ENCODE data around the gene SCMH1. TPM values are rescaled to one million over a fixed set of nuclear protein-coding genes. Genes with fewer than 3 reads are reported as not detected.
"Not testable (repeated sequence)": the region's sequence is repeated elsewhere in the genome, so short reads cannot be mapped to it uniquely, and the experiment has no call there.

Gene SCMH1
- total RNA-seq, 1 donor from 2014 or later = 51.3 TPM

- Mint-ChIP-seq H3K9me3 (ENCODE audit: unreplicated experiment) (no peaks in the 10 kb centered on the region), H3K27ac (ENCODE audit: unreplicated experiment) (no peak overlapping the region), H3K4me3 (ENCODE audit: unreplicated experiment) (no peak overlapping the region), H3K27me3 (ENCODE audit: unreplicated experiment) (peaks cover 1% of the 10 kb centered on the region), H3K4me1 (ENCODE audit: unreplicated experiment) (peaks cover 3% of the 10 kb centered on the region), H3K36me3 (ENCODE audit: low read depth, unreplicated experiment) (peaks cover 10% of the 10 kb centered on the region)
- DNase-seq (ENCODE audit: low spot score) = no peak
- TF ChIP-seq CTCF (IDR thresholded peaks at IDR 0.05; ENCODE audit: unreplicated experiment) = no peak
Observed at GRCh38 chr1:41199375-41199774, 42.7 kb downstream of the SCMH1 start.

DNA sequence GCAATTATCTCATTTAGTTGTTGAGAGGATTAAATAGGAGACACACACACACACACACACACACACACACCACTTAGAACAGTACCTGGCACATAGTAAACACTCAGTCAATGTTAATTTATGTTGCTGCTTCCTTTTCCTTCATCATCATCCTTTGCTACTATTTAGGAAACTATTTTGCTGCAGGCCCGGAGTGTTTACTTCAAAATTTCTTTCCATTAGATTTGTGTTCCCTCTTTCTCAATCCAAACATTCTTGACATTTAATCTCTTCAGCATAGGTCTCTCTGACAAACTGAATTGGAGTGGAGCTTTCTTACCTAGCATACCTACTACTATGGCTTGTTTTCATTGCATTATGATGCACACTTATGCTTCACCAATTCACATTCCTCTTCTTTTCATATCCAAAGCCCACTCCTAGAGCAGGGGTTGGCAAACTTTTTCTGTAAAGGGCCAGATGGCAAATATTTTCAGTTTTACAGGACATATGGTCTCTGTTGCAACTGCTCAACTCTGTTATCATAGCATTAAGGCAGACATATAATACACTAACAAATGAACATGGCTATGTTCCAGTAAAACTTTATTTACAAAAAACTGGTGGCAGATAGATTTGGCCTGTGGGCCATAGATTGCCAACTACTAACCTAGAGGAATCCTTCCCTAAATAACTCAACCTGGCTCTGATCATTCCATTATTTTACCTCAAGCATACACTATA lies 49.5 kb downstream of the SCMH1 start:
- Mint-ChIP-seq H3K9me3 (ENCODE audit: unreplicated experiment) (no peaks in the 10 kb centered on the region), H3K27me3 (ENCODE audit: unreplicated experiment) (peaks cover 1% of the 10 kb centered on the region), H3K4me1 (ENCODE audit: unreplicated experiment) (peaks cover 7% of the 10 kb centered on the region), H3K4me3 (ENCODE audit: unreplicated experiment) (no peak overlapping the region), H3K36me3 (ENCODE audit: low read depth, unreplicated experiment) (no peaks in the 10 kb centered on the region), H3K27ac (ENCODE audit: unreplicated experiment) (no peak overlapping the region)
- no peak for TF ChIP-seq CTCF (IDR thresholded peaks at IDR 0.05; ENCODE audit: unreplicated experiment)
- DNase-seq (ENCODE audit: low spot score) = no peak

GRCh38 chr1:41184446-41184845 lies 57.7 kb downstream of the SCMH1 start:
- TF ChIP-seq CTCF (IDR thresholded peaks at IDR 0.05; ENCODE audit: unreplicated experiment) = no peak
- Mint-ChIP-seq H3K9me3 (ENCODE audit: unreplicated experiment) (no peaks in the 10 kb centered on the region), H3K4me3 (ENCODE audit: unreplicated experiment) (no peak overlapping the region), H3K4me1 (ENCODE audit: unreplicated experiment) (no peaks in the 10 kb centered on the region), H3K27me3 (ENCODE audit: unreplicated experiment) (no peaks in the 10 kb centered on the region), H3K27ac (ENCODE audit: unreplicated experiment) (no peak overlapping the region), H3K36me3 (ENCODE audit: low read depth, unreplicated experiment) (peaks cover 12% of the 10 kb centered on the region)
- DNase-seq (ENCODE audit: low spot score) = no peak

- H3K4me3 Mint-ChIP-seq (ENCODE audit: unreplicated experiment); DNase-seq (ENCODE audit: low spot score); H3K4me1 Mint-ChIP-seq (ENCODE audit: unreplicated experiment); H3K27me3 Mint-ChIP-seq (ENCODE audit: unreplicated experiment); H3K27ac Mint-ChIP-seq (ENCODE audit: unreplicated experiment); H3K9me3 Mint-ChIP-seq (ENCODE audit: unreplicated experiment): not testable (repeated sequence)
- peaks cover 54% of the 10 kb centered on the region for H3K36me3 Mint-ChIP-seq (ENCODE audit: low read depth, unreplicated experiment)
Observed at GRCh38 chr1:41178230-41178629, 63.9 kb downstream of the SCMH1 start.

DNA sequence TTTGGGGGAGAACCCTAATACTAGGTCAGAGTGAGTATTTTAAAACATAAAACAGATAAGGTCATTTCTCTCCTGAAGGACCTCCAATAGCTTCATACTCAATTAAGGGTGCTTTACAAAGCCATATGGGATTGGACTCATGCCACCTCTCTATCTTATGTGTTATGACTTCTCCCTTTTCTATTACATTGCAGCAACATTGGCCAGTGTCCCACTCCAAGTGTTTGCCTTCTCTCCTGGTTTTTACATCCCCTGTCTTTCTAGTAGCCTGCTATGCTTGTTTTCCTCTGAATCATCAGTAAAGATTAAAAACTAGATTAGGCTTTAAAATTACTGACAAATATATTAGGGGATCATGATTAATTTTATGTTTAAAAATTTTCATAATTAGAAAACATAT lies 66.6 kb downstream of the SCMH1 start:
- no peak overlapping the region for H3K27ac Mint-ChIP-seq (ENCODE audit: unreplicated experiment)
- DNase-seq (ENCODE audit: low spot score) = no peak
- H3K4me1 Mint-ChIP-seq (ENCODE audit: unreplicated experiment) = no peaks in the 10 kb centered on the region
- peaks cover 2% of the 10 kb centered on the region for H3K27me3 Mint-ChIP-seq (ENCODE audit: unreplicated experiment)
- H3K9me3 Mint-ChIP-seq (ENCODE audit: unreplicated experiment) = no peaks in the 10 kb centered on the region
- H3K4me3 Mint-ChIP-seq (ENCODE audit: unreplicated experiment) = no peak overlapping the region
- H3K36me3 Mint-ChIP-seq (ENCODE audit: low read depth, unreplicated experiment) = peaks cover 49% of the 10 kb centered on the region
- no peak for TF ChIP-seq CTCF (IDR thresholded peaks at IDR 0.05; ENCODE audit: unreplicated experiment)

Data from endothelial cell (in vitro differentiated cells).